Mesodermal cell (in vitro differentiated cells): Measurements from ENCODE around the gene DDX43.
A peak's percentile ranks its signal among the peaks of the same experiment; 100 is the strongest.
"Not testable (repeated sequence)": the region's sequence is repeated elsewhere in the genome, so short reads cannot be mapped to it uniquely, and the experiment has no call there.

Source experiments
- H3K27ac ChIP-seq: 2 replicates; pipeline ENCODE4 v1.7.0; 2013; ENCODE audit warnings: mild to moderate bottlenecking, low read depth, low read length, moderate library complexity; ENCODE audit not compliant: severe bottlenecking
- H3K36me3 ChIP-seq: 2 replicates; pipeline ENCODE4 v1.7.1; 2013; ENCODE audit warnings: mild to moderate bottlenecking, low read length, moderate library complexity; ENCODE audit not compliant: control insufficient read depth, insufficient read depth
- H3K4me1 ChIP-seq: one replicate; pipeline ENCODE4 v1.7.1; 2013; ENCODE audit warnings: mild to moderate bottlenecking, low read length; ENCODE audit not compliant: insufficient read depth, control insufficient read depth, poor library complexity, severe bottlenecking
- H3K4me3 ChIP-seq: 2 replicates; pipeline ENCODE4 v1.7.0; 2013; ENCODE audit warnings: low read length, control low read depth, mild to moderate bottlenecking; ENCODE audit not compliant: insufficient read depth, poor library complexity, severe bottlenecking; ENCODE audit errors: extremely low read depth
- H3K9me3 ChIP-seq: 2 replicates; pipeline ENCODE4 v1.7.1; 2013; ENCODE audit warnings: mild to moderate bottlenecking, low read length, moderate library complexity; ENCODE audit not compliant: control insufficient read depth
- WGBS, 2 experiments: methylation state at CpG; one replicate each; pipeline ENCODE4 v1.1.5; 2013; ENCODE audit warnings: missing lambda C conversion rate in 2 of 2; ENCODE audit not compliant: insufficient coverage in 2 of 2; 5-methylcytosine and 5-hydroxymethylcytosine counted together

The DDX43 gene

DNA sequence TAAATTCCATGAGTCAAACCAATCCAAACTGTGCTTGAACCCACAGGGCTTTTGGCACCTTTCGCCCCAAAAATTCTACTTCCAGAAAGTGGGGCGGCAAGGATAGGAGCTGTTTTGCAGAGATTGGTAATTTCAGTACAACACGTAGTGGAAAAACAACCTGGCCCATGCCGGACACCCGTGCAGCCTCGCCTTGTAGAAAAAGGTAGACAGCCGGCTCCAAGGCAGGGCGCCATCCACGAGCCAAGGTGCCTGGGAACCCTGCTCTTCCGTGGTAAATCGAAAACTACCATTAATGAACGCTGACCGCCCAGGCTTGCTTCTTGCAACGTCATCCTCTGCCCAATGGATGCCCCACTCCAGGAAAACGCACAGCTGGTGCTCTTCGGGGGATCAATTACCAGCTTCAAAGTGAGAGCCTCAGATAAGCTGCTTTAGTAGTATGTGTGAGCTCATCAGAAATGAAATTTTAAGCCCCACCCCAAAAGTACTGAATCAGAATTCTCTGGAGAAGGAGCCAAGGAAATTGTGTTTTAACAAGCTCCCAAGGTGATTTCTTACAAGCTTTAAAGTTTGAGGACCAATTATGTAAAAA, 26.8 kb upstream of the DDX43 start:
- no peaks in the 10 kb centered on the region for H3K36me3 ChIP-seq
- H3K27ac ChIP-seq, result no peak overlapping the region
- H3K4me1 ChIP-seq, result no peaks in the 10 kb centered on the region
- H3K4me3 ChIP-seq, result no peak overlapping the region
- no peaks in the 10 kb centered on the region for H3K9me3 ChIP-seq
- WGBS, 2 experiments, result 79 to 86% methylated on average over 16 of the region's 16 CpGs

DNA sequence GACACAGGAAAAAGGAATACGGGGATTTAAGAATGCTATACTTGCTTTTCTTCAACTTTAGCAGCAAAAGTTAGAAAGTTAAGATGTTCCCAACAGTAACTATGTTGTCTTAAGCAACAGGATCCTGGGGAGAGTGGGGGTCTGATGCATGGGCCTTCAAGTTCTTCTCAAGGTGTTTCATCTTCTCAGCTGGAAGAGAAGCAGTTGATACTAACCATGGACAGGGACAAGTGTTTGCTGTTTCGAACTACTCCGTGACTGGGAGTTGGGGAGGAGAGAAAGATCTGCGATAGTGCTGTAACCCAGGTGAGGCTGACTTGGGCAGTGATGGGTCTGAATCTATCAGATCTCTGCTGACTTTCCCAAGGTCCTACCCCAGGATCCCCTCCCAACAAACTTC, 26.0 kb upstream of the DDX43 start:
- WGBS, 2 experiments, result 92% methylated on average over 3 of the region's 4 CpGs; no CpG with 5 or more reads in 1 of the 2 experiments

DNA sequence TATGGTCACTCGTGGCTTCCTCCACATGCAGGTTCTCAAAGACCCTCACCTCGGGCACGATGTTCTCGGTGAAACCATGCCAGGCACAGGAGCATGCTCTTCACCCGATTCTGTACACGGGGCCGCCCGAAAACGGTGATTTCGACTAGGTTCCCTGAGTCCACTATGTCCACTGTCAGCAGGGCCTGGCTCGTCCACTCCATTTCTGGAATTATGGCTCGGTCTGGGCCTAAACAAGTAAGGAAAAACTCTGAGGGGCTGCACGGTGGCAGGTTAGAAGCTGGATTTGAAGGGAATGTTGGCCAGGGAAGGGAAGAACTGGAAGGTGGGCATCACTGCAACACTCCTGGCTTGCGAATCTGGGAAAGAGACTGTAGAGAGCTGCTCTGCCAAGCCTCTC, 25.5 kb upstream of the DDX43 start:
- H3K36me3 ChIP-seq, result no peaks in the 10 kb centered on the region
- H3K27ac ChIP-seq, result no peak overlapping the region
- H3K4me3 ChIP-seq, result no peak overlapping the region
- no peaks in the 10 kb centered on the region for H3K4me1 ChIP-seq
- 95% methylated on average over 13 to 14 of the region's 14 CpGs for WGBS, 2 experiments
- H3K9me3 ChIP-seq, result no peaks in the 10 kb centered on the region

More for the DNA sequence above, 26.0 kb upstream of the DDX43 start:
- Histone ChIP-seq H3K4me1 (no peaks in the 10 kb centered on the region), H3K36me3 (no peaks in the 10 kb centered on the region), H3K9me3 (no peaks in the 10 kb centered on the region), H3K27ac (no peak overlapping the region), H3K4me3 (no peak overlapping the region)

DNA sequence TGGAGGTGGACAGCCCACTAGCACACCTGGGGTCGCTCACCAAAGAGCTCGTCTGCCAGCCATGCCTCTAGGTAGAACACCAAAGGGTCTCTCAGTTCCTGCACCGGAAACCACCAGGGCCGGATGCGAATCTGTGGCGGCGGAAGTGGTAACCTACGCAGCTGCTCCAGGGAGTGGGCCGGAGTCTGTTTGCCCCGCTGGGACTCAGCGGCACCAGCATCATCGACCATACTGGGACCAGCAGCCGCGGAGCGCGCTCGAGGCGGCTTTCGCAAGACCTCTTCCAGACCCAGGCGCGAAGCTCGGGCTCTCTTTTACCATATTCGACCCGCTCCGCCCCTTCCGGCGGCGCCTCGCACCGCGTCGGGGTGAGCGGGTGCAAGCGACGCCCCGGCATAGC, 25.1 kb upstream of the DDX43 start, which contains the start of gene OOEP:
Gene OOEP (minus strand): TSS at position 335 of the 400 bp plus-strand sequence. CDS start 105 bp downstream, at position 230.
- Histone ChIP-seq H3K27ac (no peak within 1 kb of the TSS), H3K36me3 (no peaks in the 10 kb centered on the region), H3K4me1 (no peaks in the 10 kb centered on the region), H3K4me3 (no peak within 1 kb of the TSS), H3K9me3 (no peaks in the 10 kb centered on the region)
- 95 to 98% methylated on average over 27 to 36 of the region's 36 CpGs for WGBS, 2 experiments

DNA sequence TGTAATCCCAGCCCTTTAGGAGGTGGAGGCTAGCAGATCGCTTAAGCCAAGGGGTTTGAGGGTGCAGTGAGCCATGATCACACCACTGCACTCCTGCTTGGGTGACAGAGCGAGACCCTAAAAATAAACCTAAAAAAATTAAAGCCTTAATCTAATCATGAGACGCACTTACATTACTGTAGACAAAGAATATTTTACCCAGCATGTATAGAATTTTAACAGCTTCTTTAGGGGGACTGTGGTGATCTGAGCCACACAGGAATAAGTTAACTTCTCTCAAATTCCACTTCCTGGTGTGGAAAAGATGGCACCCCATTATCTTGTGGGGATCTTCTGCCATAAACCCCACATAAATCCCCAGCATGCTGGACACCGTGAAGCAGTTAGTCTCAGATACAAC, 22.6 kb upstream of the DDX43 start:
- H3K36me3 ChIP-seq, result no peaks in the 10 kb centered on the region
- no peak overlapping the region for H3K27ac ChIP-seq
- no peaks in the 10 kb centered on the region for H3K4me1 ChIP-seq
- no peaks in the 10 kb centered on the region for H3K9me3 ChIP-seq
- 97 to 100% methylated on average over 1 to 3 of the region's 4 CpGs for whole genome bisulfite sequencing, 2 experiments
- H3K4me3 ChIP-seq, result no peak overlapping the region

DNA sequence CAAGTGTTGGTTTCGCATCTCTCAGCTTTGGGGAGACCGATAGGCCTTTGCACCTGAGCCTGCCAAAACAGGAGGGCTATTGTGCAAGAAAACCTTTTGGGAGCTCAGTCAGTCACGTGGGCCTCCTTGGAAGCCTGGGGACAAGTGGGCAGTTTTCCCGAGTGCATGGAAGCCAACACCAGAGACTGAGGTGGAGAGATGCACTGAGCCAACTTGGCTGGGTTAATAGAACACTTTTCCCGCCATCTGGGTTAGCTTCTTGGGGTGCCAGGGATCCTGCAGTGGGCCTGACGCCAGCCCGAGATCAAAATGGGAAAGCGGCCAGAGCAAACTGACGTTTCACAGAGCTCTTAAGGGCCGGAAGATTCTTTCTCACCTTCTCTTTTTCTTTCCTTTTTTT, 22.1 kb upstream of the DDX43 start:
- Histone ChIP-seq H3K4me1 (no peaks in the 10 kb centered on the region), H3K27ac (no peak overlapping the region), H3K9me3 (no peaks in the 10 kb centered on the region), H3K4me3 (no peak overlapping the region), H3K36me3 (no peaks in the 10 kb centered on the region)
- 96% methylated on average over 9 to 10 of the region's 10 CpGs for WGBS, 2 experiments

DNA sequence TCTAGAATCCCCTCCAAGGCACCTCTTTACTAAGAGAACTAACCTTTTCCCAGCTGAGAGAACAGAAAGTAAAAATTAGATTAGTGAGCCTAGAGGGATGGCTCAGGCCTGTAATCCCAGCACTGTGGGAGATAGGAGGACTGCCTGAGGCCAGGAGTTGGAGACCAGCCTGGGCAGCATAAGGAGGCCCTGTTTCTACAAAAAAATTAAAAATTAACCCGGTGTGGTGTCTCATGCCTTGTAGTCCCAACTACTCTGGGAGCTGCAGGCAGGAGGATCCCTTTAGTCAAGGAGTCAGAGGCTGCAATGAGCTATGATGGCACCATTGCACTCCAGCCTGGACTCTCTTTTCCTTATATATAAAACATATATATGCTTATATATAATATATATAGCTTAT, 19.4 kb upstream of the DDX43 start:
- 78% methylated on average over 1 of the region's 1 CpG for WGBS, 2 experiments
- no peaks in the 10 kb centered on the region for H3K9me3 ChIP-seq
- no peak overlapping the region for H3K4me3 ChIP-seq
- no peaks in the 10 kb centered on the region for H3K36me3 ChIP-seq
- no peaks in the 10 kb centered on the region for H3K4me1 ChIP-seq
- H3K27ac ChIP-seq, result no peak overlapping the region

DNA sequence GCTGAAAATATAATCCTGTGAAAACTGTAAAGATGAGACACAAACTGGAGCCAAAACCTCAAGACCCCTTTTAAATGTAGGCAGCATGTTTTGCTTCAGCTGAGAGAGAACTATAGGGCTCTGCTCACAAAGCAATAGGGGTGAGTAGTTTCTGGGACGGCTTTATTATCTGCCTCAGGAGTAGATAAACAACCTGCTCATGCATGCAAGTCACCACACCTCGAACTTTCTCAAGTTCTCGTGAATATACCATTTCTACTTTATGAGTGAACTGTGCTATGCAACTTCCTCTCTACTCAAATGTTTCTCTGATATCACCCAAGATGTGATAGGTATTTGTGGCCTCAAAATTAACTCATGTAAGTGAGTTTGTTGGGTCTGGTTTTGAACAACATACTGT, 17.4 kb upstream of the DDX43 start:
- Histone ChIP-seq H3K27ac (no peak overlapping the region), H3K4me3 (no peak overlapping the region), H3K36me3 (no peaks in the 10 kb centered on the region), H3K9me3 (no peaks in the 10 kb centered on the region), H3K4me1 (no peaks in the 10 kb centered on the region)
- 100% methylated on average over 3 of the region's 3 CpGs; no CpG with 5 or more reads in 1 of the 2 experiments for WGBS, 2 experiments

DNA sequence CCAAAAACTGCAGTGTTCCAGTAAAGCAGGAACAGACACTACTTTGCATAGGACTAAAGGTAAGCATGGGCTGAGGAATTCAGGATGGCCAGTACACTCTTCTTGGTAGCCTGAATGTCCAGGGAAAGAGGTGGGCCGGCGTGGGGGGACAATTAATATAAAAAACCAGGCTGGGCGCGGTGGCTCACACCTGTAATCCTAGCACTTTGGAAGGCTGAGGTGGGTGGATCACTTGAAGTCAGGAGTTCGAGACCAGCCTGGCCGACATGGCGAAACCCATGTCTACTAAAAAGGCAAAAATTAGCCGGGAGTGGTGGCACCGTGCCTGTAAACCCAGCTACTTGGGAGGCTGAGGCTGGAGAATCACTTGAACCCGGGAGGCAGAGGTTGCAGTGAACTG, 13.1 kb upstream of the DDX43 start:
- not testable (repeated sequence) for H3K27ac ChIP-seq, H3K4me3 ChIP-seq, H3K36me3 ChIP-seq, H3K9me3 ChIP-seq, H3K4me1 ChIP-seq
- 91 to 93% methylated on average over 9 to 10 of the region's 10 CpGs for WGBS, 2 experiments

DNA sequence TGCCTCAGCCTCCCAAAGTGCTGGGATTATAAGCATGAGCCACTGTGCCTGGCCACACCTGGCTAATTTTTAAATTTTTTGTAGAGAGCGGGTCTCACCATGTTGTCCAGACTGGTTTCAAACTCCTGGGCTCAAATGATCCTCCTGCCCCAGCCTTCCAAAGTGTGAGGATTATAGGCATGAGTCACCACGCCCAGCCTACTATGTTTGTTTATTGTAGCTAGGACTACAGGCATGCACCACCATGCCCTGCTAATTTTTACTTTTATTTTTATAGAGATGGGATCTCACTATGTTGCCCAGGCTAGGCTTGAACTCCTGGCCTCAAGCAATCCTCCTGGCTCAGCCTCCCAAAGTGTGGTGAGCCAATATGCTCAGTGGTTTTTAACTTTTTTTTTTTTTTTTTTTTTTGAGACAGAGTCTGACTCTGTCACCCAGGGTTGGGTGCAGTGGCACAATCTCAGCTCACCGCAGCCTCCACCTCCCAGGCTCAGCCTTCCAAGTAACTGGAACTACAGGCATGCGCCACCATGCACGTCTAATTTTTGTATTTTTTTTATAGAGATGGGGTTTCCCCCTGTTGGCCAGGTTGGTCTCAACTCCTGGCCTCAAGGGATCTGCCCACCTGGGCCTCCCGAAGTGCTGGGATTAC, 12.0 kb upstream of the DDX43 start:
- H3K36me3 ChIP-seq, result no peaks in the 10 kb centered on the region
- H3K27ac ChIP-seq, result no peak overlapping the region
- H3K9me3 ChIP-seq, result no peaks in the 10 kb centered on the region
- no peak overlapping the region for H3K4me3 ChIP-seq
- no peaks in the 10 kb centered on the region for H3K4me1 ChIP-seq
- WGBS, 2 experiments, result 88 to 92% methylated on average over 2 to 3 of the region's 6 CpGs

DNA sequence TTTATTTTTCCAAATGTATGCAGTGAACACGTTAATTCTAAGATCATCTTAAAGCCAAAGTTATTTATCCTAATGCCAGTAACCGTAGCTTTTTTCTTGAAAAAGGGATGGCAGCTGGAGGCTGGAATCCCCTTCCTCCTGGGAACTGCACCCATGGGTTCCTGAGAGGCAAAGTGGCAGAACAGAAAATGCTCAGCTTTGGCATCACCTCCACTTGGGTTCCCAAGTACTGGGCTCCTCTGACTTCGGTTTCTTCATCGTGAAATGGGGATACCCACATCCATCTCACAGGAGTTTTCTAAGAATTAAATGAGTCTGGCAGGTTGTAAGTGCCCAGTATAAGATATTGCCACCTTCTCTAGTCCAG, 6.2 kb upstream of the DDX43 start:
- 67 to 70% methylated on average over 1 to 2 of the region's 4 CpGs for WGBS, 2 experiments
- Histone ChIP-seq H3K4me1 (no peaks in the 10 kb centered on the region), H3K4me3 (peak overlapping the region; percentile 46), H3K36me3 (no peaks in the 10 kb centered on the region), H3K27ac (peak overlapping the region; percentile 57), H3K9me3 (no peaks in the 10 kb centered on the region)
